HG03108 (cell line): ENCODE measurements around the gene TRIB2.
"Not testable (repeated sequence)": the region's sequence is repeated elsewhere in the genome, so short reads cannot be mapped to it uniquely, and the experiment has no call there.

ENCODE experiments used
- ATAC-seq: cut with Tn5 transposase; IDR thresholded peaks from one replicate; pipeline ENCODE4 v1.9.1; 2021; ENCODE audit warnings: moderate library complexity; ENCODE audit not compliant: unreplicated experiment

Gene TRIB2

DNA sequence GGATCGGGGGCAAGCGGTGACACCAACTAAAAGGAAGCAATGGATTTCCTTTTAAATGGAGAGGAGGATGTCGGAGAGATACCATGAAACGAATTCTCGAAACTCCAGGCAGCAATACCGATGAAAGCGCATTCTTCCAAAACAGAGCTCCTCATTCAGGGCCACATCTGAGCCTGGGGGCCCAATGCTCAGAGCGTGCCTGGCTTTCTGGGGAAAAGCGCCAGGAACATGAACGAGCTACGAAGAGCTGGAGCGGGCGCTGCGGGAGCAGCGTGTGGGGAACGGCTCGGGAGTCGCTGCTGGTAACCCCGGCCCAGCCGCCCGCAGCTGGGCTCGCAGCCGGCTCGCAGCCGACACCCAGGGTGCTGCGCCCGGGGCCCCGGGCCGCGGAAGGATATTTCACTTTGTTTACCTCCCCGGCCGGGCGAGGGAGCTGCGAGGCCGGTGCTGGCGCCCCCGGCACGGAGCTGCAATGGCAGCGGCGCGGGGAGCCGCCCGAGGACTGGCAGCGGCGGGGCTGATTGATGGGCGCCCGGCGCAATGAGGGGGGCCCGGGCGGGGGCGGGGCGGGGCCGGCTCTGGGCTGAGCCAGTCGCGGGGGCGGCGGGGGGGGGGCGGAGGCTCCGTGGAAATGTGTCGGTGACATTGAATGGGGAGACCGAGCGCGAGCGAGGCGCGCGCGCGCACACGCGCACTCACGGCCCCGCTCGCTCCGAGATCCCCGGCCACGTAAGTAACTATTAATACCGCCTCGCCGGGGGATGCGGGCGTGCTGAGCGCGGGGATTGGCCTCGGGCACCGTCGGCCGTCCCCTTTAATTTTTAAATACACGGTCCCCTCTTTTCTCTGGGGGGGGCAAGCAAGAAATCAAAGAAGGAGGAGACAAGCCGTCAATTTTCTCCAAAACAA lies at the start of gene TRIB2:
TSS of gene TRIB2 (plus strand) at position 655 of the 909 bp plus-strand sequence. CDS start 1,372 bp downstream, outside the sequence.
- peak; percentile 48 for ATAC-seq

DNA sequence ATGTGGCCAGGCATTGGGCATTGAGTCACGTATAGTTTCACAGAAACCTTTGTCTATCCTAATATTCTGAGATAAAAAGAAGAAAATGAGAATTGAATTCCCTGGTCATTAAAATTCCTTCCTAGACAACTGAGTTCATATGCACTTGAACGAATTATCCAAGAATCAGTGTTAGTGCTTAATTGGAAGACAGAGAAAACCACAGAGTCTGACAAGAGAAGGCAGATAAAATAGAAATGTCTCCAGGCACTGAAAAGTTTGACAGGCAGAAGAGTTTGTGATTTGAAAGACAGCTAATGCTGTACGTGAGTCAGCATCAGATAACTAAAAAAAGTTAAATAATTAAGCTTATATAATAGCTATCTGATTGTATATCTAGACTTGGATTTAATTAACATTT lies 47.7 kb upstream of the TRIB2 start:
- no peak for ATAC-seq

DNA sequence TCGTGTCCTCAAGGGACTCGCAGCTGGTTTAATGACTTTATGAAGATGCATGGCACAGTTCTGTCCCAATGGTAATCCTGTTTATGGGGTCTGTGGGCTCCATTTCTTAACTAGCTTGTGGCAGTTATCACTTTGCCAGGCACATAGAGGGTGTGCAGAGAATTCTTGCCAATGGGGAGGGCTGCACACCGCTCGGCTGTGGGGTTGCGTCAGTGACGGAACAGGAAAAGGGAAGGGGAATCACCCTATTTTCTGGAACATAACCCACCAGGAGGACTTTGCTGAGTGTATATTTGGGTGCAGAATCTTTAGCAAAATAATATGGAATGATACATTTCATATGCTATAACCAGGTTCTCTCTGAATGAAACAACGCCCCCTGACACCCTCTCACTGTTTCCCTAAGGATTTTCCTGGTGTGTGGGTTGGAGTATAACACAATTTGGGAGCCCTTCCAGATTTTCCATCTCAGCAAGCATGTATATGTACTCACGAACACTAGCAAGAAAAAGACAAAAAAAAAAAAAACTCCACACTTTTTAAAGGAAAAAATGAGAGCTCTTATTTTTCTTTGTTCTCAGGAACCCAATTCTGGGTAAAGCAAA lies 43.9 kb upstream of the TRIB2 start:
- no peak for ATAC-seq

DNA sequence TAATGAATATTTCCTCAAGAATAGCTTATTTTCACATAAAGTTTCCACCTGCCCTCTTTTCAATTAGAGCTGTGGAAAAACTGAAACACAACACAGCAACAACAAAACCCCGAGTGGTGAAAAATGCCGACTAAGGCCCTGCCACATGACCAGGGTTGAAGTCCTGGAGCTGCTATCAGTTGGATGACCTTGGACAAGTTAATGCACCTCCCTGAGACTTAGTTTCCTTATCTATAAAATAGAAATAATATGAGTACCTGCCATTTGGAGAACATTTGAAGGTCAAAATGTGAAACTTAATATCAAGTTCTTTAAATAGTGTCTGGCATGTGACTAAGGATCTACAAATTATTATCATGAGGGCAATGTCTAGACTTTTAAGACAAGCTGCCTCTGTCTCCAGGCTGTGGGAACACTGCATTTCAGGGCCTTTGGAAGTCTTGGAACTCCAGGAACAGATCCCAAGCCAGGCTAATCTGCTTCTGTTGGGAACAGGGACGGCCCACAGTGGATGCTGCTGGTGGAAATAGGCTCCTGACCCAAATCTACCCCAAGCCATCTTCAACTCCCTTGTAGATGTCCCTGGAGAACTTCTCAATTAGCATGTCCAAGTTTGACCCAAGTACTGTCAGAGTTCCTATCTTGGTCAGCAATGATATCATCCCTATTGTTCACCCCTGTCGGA lies 42.0 kb upstream of the TRIB2 start:
- no peak for ATAC-seq

DNA sequence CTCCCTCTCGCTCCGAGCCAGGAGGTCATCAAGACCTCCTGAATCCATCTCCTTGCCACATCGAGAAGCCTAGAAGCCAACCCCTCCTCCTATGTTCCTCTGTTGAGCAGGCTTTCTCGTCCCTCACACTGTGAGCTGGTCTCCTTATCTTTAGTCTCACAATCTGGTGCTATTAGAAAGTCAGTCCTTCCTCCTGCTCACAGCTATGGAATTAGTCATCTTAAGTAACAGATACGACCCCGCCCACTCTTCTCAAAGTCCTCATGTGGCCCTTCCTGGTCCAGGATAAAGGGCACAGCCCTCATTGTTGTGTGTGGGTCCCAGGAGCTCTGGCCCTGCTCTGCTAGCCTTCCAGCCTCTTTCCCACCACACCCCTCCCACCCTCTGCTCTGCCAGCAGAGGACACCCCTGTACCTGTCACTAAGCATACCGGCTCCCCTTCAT lies 41.4 kb upstream of the TRIB2 start:
- ATAC-seq: no peak

DNA sequence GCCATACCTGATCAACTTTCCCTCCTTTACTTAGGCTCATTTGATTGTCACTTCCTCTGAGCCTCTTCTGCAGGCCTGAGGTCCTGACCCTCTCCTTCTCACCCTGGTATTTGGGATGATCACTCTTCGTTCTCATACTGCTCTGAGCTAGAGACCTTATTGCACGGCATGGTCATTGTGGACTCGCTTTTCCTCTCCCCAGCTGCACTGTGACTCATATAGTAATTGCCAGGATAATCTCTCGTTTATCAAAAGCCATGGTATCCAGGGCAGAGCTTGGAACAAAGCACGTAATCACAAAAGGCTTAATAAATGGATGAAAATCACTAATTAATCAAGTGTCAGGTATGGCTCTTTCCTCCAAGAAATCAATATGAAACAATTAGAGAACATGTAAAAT lies 40.9 kb upstream of the TRIB2 start:
- no peak for ATAC-seq

DNA sequence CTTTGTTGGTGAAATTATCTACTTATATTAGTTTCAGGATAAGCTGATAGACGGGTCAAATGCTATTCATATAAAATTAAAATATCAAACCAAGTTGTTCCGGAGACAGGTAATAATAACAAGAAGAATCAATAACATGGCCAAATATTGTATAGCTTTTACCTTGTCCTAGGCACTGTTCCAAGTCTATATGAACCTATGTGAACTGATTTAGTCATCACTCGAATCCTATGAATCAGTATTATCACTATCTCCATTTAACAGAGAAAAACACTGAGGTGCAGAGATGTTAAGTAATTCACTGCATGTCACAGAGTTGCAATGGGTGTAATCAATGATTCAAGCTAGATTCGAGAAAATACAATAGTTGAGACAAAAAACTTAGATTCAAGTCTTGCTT lies 40.0 kb upstream of the TRIB2 start:
- ATAC-seq: no peak

DNA sequence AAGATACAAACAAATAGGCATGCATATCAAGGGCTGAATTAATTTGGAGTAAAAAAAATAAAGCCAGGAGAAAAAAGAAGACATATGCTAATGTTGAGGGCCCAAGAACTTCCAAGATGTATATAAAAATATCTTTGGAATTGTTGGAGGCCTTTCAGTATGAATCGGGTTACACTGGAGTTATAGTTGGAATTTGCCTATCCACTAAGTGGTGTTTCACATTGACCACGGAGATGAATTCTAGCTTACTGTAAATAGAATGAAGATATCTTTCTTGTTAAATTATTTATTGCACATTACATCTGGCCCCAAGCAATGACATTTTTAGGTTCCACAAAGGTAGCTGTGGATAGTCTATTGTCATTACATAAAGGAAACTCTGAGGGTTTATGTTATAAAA lies 38.5 kb upstream of the TRIB2 start:
- ATAC-seq: no peak

DNA sequence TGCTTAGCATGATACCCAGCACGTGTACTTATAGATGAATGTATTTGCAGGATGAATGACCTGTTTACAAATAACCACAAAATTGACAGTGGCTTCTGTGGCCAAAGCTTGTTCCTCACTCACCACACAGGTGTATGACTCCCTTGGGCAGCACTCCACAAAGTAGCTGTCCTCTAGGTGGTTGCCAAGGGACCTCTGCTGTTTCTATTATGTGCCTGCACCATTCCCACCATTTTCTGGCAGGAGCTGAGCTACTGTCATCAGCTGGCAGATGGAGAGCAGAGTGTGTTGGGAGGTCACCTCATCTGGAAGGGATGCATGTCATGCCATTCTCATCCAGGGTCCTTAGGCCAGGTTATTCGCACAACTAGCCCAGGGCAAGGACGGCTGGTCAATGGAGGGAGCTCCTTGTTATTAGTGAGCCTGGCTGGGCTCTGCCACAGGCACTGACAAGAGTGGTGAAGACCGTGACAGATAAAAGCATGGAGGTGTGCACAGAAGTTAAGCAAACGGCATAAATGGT lies 37.1 kb upstream of the TRIB2 start:
- no peak for ATAC-seq

DNA sequence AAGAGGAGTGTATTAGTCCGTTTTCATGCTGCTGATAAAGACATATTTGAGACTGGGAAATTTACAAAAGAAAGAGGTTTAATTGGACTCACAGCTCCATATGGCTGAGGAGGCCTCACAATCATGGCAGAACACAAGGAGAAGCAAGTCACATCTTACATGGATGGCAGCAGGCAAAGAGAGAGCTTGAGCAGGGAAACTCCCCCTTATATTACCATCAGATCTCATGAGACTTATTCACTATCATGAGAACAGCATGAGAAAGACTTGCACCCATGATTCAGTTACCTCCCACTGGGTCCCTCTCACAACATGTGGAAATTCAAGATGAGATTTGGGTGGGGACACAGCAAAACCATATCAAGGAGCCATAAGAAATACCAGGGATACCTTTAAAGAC lies 36.6 kb upstream of the TRIB2 start:
- not testable (repeated sequence) for ATAC-seq

DNA sequence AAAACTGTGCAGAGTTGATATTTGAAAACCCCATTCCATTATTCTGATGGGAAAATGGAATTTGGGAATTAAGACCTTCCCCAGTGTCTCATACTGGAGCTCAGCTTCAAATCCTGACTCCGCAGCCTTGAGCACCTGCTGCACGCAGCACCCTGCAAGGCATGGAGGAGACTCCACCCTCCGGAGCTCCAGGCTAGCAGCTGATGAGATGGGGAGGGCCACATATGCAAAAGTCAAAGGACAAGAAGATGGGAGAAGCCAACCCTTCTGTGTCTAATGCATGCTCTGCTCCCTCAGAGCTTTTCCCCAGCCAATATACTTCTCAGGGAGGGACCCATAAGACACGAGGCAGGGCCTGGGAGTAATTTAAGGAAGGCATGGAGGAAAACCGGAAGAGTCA lies 34.7 kb upstream of the TRIB2 start:
- ATAC-seq: no peak

DNA sequence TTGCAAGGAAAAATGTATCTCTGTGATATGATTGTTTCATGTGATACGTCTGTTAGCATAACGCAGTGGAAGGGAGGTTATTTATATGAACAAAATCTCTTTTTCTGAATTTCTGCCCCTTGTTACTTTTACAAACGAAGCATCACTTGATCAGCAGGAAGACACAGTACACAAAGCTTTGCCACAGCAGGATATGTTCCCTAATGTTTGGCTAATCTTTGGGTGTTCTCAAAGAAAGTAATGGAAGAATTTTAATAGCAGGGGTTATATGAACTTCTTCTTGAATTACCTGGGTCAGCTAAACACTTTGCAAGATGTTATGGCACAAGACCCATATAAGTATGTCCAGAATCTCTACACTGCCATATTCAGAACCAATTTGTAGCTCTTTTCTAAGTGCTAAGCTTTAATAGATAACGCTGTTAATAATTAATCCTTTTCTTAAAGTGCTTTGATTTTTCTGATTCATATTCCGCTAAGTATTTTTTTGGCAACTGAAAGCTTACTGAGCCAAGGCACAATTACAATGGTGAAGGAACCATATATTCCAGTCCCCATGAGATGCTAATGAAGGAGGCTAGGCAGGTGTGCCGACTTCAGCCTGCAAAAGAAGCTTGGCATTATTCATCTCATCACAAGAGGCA lies 33.2 kb upstream of the TRIB2 start:
- no peak for ATAC-seq

DNA sequence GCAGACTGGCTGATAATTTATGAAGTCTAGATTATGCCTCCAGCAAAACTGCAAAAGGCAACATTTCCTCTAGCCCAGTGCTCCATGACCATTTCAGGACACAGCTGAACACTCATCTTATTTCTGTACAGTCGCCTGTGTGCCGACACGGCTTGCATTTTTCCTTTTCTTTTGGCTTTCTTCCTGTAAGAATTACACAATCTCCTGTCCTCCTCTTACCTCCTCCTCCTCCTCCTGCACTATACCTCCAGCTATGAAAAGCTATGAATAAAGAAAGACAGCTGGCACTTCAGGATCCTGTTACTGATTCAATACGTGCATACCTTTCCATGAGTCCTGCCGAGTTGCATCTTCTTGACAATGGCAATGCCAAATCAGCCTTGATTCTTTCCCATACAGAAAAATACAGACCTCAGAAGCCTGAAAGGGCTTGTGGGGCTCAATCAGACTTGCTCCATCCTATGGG lies 32.2 kb upstream of the TRIB2 start:
- no peak for ATAC-seq

DNA sequence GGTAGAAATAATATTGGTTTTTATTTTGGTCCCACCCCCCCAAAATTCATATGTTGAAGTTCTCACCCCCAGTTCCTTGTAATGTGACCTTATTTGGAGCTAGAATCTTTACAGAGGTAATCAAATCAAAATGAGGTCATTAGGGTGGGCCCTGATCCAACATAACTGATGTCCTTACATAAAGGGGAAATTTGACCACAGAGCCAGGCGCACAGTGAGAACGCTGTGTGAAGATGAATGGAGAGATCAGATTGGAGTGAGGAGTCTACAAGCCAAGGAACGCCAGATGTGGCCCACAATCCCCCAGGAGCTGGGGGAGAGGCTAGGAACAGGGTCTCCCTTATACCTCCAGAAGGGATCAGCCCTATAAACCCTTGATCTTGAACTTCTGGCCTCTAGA lies 31.6 kb upstream of the TRIB2 start:
- ATAC-seq: no peak

DNA sequence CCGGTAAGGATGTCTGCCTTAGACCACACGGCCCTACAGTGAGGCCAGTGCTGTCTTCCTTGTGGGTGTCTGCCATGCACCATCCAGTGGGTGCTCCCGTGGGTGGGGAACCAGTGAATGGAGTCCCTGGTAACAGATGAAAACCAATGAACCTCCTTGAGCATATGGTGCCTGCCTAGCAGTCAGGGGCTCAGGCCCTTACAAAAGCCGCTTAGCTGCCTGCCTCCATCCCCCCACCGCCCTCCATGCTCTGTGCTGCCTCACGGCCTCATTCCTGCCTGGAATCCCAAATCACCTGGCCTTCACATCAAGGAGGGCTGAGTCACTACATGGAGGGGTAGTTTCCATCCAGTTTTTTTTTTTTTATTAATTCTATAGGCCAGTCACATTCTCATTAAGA lies 30.8 kb upstream of the TRIB2 start:
- no peak for ATAC-seq

DNA sequence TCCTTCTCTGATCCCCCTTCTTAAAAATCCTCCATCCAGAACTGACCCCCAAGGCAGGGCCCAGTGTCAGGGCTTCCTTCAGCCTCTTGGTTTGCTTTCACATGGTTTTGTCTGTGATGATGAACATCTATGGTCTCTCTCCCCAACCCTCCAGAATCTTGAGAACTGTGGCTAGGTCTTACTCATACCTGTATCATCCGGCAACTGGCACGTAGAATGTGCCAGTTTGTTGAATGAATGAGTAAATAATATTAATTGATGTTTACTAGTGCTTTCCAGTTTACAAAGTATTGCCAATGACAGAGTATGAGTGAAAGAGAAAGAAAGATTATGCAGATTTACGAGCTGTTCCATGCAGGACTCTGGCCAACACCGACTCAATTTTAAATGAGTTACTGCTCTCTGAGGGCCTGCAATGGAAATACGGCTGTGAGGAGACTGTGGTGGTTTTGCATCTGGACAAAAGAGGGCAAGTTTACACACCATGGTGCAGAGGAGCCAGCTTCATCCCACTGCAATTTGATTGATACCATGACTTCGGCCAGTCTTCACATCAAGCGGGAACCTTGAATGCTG lies 29.9 kb upstream of the TRIB2 start:
- no peak for ATAC-seq

DNA sequence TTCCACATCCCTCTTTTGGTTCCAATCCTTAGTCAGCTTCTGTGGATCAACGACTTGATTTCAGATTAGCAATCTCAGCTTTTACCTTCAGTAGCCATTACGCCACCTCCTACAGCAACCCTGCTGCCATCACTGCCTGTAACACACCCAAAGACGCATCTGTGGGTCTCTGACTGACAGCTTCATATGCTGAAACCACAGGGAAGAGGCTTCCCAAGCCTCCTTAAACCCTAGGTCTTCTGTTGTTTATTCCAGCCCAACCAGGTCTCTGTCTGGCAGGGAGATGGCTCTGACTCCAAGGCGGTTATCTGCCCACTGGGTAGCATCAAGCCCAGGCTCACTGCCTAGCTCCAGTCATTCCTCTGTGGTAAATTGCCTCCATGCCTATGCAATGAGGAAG lies 28.6 kb upstream of the TRIB2 start:
- no peak for ATAC-seq

DNA sequence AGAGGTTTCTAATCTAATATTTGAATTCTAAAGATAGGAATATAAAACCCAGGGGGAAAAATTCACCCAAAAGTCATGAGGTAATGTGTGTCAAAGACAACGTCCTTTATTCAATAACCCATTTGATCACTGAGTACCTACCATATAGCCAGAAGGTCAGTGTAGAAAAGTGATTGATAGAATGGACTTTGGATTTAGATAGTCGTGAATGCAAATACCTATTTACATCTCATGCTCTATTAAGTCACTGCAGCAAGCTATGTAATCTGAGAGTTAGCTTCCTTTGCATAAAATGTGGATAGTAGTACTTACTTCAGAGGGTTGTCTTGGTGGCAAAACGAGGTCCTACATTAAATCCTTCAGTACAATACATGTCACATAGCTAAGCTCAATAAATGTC lies 27.8 kb upstream of the TRIB2 start:
- ATAC-seq: no peak

DNA sequence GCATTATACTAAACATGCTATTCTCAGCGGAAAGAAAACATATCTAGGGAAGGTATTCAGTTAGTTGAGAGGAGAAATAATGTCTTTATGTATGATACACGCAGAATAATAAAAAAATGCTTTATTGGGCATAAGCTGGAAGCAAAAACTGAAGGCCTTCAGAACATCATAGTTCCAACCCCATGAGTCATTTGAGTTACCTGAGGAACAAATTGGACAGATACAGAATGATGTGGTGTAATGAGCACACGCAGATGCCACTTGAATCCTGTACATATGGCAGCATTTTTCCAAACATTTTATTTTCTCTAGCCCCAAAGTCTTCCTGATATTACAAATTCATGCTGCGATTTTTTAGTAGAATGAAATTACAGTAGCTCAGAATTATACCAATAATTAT lies 23.2 kb upstream of the TRIB2 start:
- ATAC-seq: no peak

DNA sequence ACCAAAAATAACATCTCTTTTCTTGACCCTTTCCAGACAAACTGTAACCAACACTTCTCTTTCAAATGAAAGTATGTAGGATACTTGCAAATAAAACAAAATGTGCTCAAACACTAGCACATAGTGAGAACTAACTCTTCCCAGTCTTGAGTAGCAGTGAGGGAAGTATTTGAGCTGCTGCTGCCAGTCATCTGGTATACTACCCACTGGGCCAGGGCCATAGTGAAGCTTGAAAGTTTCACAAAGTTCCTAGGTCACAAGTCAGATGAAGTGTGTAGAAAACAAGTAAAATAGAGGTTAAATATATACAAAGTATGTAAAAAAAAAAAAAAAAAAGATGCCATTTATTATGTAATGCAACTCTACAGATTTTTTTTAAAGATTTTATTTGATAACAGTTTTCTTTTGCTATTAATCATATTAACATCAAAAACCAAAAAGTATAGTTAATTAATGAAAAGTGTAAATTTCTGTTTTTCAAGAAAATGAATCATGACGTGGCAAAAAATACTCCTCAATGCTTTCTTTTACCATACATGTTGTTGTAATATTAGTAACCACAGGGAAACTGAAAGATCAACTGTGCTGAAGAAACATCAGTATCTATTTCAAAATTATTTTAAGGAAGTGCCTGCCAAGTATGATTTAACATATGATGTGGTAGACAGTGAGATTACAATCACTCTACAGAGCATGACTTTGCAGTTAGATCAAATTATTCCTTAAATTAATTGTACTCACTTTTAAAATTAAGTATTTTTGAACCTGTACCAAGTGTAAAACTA lies 21.6 kb upstream of the TRIB2 start:
- no peak for ATAC-seq
